ENCODE results near the gene HES4.

- no peak for TF ChIP-seq POLR2A (IDR thresholded peaks at IDR 0.05)
- TF ChIP-seq CTCF (IDR thresholded peaks at IDR 0.05), result no peak
- TF ChIP-seq EP300 (IDR thresholded peaks at IDR 0.05), result no peak
- no peak for TF ChIP-seq POLR2AphosphoS5 (IDR thresholded peaks at IDR 0.05)
These were observed 47.3 kb downstream of the HES4 start for GRCh38 chr1:952603-953002.
